HCT116 (cell line): ENCODE measurements around the gene CTAGE1.
"Not testable (repeated sequence)": the region's sequence is repeated elsewhere in the genome, so short reads cannot be mapped to it uniquely, and the experiment has no call there.

Experiments used
- ATF3 ChIP-seq: IDR thresholded peaks from 2 replicates; pipeline ENCODE4 v1.6.1; 2012
- CEBPB ChIP-seq: IDR thresholded peaks from 2 replicates; pipeline ENCODE4 v1.6.1; 2012; ENCODE audit warnings: low read depth
- CTCF ChIP-seq, 3 experiments: fragments of 200-600 bp in 1 of 3; sonication (generic) in 1 of 3; IDR thresholded peaks in 2 of 3; conservative IDR thresholded peaks in 1 of 3; 2 replicates each; pipeline ENCODE4 v1.5.1; 2012 to 2017; ENCODE audit warnings: low read depth in 2 of 3, low read length in 2 of 3, antibody characterized with exemption in 1 of 3, borderline replicate concordance in 1 of 3, control low read depth in 1 of 3, mild to moderate bottlenecking in 1 of 3, mixed read lengths in 1 of 3, mixed run types in 1 of 3, moderate library complexity in 1 of 3; ENCODE audit not compliant: insufficient read depth in 1 of 3
- EGR1 ChIP-seq: IDR thresholded peaks from 2 replicates; pipeline ENCODE4 v1.6.1; 2012; ENCODE audit warnings: low read depth
- EZH2 ChIP-seq: fragments of 200-600 bp; sonication (generic); IDR thresholded peaks from 2 replicates; pipeline ENCODE4 v1.6.1; 2017; ENCODE audit warnings: antibody characterized with exemption, mixed run types
- EZH2phosphoT487 ChIP-seq: fragments of 200-600 bp; IDR thresholded peaks from 2 replicates; pipeline ENCODE4 v1.6.1; 2018; ENCODE audit warnings: antibody characterized with exemption, borderline replicate concordance
- POLR2A ChIP-seq: IDR thresholded peaks from 2 replicates; pipeline ENCODE4 v1.7.0; 2011; ENCODE audit warnings: borderline replicate concordance; ENCODE audit not compliant: insufficient read depth, insufficient read length; ENCODE audit errors: extremely low read depth
- SIN3A ChIP-seq: IDR thresholded peaks from 2 replicates; pipeline ENCODE4 v1.6.1; 2012; ENCODE audit warnings: low read depth
- SP1 ChIP-seq: IDR thresholded peaks from 2 replicates; pipeline ENCODE4 v1.6.1; 2012; ENCODE audit warnings: low read depth
- TCF7L2 ChIP-seq: IDR thresholded peaks from 2 replicates; pipeline ENCODE4 v1.7.0; 2011; ENCODE audit warnings: borderline replicate concordance, inconsistent platforms; ENCODE audit not compliant: insufficient read depth, insufficient read length; ENCODE audit errors: extremely low read depth
- YY1 ChIP-seq: IDR thresholded peaks from 2 replicates; pipeline ENCODE4 v1.6.1; 2011; ENCODE audit warnings: low read length, low read depth, moderate library complexity, mild to moderate bottlenecking; ENCODE audit not compliant: insufficient replicate concordance; ENCODE audit errors: extremely low read depth
- ZFX ChIP-seq: fragments of 450-650 bp; IDR thresholded peaks from 2 replicates; pipeline ENCODE4 v1.6.1; 2017
- ZNF274 ChIP-seq: fragments of 200-500 bp; sonication (Bioruptor generic); IDR thresholded peaks from 2 replicates; pipeline ENCODE4 v1.6.1; 2014; ENCODE audit warnings: mild to moderate bottlenecking, low read depth, low read length, inconsistent platforms
- TF ChIP-seq, protein P1 (sequence below): IDR thresholded peaks from 2 replicates; pipeline ENCODE4 v1.6.1; 2012

DNA sequence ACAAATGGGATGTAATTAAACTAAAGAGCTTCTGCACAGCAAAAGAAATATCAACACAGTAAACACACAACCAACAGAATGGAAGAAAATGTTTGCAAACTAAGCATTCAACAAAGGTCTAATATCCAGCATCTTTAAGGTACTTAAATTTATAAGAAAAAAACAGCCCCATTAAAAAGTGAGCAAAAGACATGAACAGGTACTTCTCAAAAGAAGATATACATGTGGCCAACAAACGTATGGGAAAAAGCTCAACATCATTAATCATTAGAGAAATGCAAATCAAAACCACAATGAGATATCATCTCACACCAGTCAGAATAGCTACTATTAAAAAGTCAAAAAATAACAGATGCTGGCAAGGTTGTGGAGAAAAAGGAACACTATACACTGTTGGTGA, 32.6 kb upstream of the CTAGE1 start:
- not testable (repeated sequence) for TF ChIP-seq POLR2A; CEBPB; SP1; CTCF (IDR thresholded peaks at IDR 0.05 in 2 of 3, conservative IDR thresholded peaks at IDR 0.05 in 1 of 3; ENCODE audit: borderline replicate concordance in 1 of 3, insufficient read depth in 1 of 3, low read depth in 2 of 3, low read length in 2 of 3); SIN3A; YY1; TCF7L2; EZH2; EZH2phosphoT487; EGR1; ZNF274; ATF3; ZFX
- TF ChIP-seq, protein P1, sequence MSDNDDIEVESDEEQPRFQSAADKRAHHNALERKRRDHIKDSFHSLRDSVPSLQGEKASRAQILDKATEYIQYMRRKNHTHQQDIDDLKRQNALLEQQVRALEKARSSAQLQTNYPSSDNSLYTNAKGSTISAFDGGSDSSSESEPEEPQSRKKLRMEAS = not testable (repeated sequence)
